Ammon's horn (tissue), 1 donor: Measurements from ENCODE around the gene CAPN9.

ENCODE experiments used
- DNase-seq: peaks from one replicate; pipeline ENCODE4 v3.0.0-alpha.2; 2016; ENCODE audit warnings: low spot score

Gene CAPN9

DNA sequence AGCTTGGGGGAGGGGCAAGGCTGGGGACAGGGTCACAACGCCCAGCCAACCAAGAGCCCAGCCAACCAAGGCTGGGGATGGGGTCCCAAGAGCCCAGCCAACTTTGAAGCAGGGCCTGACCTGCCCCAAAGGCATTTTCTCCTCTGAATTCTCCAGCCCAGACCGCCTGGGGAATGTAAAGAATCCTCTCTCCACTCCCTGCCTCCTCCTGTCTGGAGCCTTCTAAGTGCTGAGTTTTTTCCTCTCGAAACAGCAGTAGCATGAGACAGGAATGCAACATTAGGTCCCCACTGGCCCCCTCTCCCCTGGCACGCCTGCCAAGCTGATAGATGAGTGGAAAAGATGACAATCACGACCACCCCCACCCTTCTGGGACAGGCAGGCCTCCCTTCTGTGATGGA, 104.1 kb downstream of the CAPN9 start:
- no peak for DNase-seq
